GM08714 (cell line): Measurements from ENCODE around the gene PDGFD.
"Not testable (repeated sequence)": the region's sequence is repeated elsewhere in the genome, so short reads cannot be mapped to it uniquely, and the experiment has no call there.

ENCODE experiments used
- H3K4me3 ChIP-seq: fragments of 200-500 bp; sonication (Bioruptor generic); 2 replicates; pipeline ENCODE4 v1.5.1; 2014; ENCODE audit warnings: mild to moderate bottlenecking, low read length, inconsistent platforms
- ZNF274 ChIP-seq: IDR thresholded peaks from 2 replicates; pipeline ENCODE4 v1.6.1; 2012; ENCODE audit warnings: mild to moderate bottlenecking, low read depth, low read length

PDGFD gene

GRCh38 chr11:104061853-104062521, 102.0 kb downstream of the PDGFD start:
- TF ChIP-seq ZNF274 = no peak
- no peak overlapping the region for H3K4me3 ChIP-seq

- no peak for TF ChIP-seq ZNF274
- H3K4me3 ChIP-seq = no peak overlapping the region
These were observed 103.1 kb downstream of the PDGFD start for GRCh38 chr11:104060820-104061219.

- no peak overlapping the region for H3K4me3 ChIP-seq
- no peak for TF ChIP-seq ZNF274
These were observed 103.7 kb downstream of the PDGFD start for GRCh38 chr11:104060004-104060794.

GRCh38 chr11:104058680-104059079, 105.3 kb downstream of the PDGFD start:
- no peak overlapping the region for H3K4me3 ChIP-seq
- no peak for TF ChIP-seq ZNF274

GRCh38 chr11:104057908-104058307, 106.0 kb downstream of the PDGFD start:
- no peak overlapping the region for H3K4me3 ChIP-seq
- TF ChIP-seq ZNF274 = no peak

- TF ChIP-seq ZNF274 = no peak
- no peak overlapping the region for H3K4me3 ChIP-seq
These were observed 108.4 kb downstream of the PDGFD start for GRCh38 chr11:104055596-104055995.

- TF ChIP-seq ZNF274 = no peak
- no peak overlapping the region for H3K4me3 ChIP-seq
These were observed 108.9 kb downstream of the PDGFD start for GRCh38 chr11:104054911-104055529.

- no peak overlapping the region for H3K4me3 ChIP-seq
- TF ChIP-seq ZNF274 = no peak
These were observed 110.0 kb downstream of the PDGFD start for GRCh38 chr11:104053743-104054478.

- no peak overlapping the region for H3K4me3 ChIP-seq
- no peak for TF ChIP-seq ZNF274
These were observed 112.2 kb downstream of the PDGFD start for GRCh38 chr11:104051778-104052177.

- no peak overlapping the region for H3K4me3 ChIP-seq
- TF ChIP-seq ZNF274 = no peak
These were observed 114.8 kb downstream of the PDGFD start for GRCh38 chr11:104049116-104049515.

- not testable (repeated sequence) for H3K4me3 ChIP-seq
These were observed 117.1 kb downstream of the PDGFD start for GRCh38 chr11:104046858-104047257.

GRCh38 chr11:104046331-104046730, 117.6 kb downstream of the PDGFD start:
- H3K4me3 ChIP-seq = no peak overlapping the region
- no peak for TF ChIP-seq ZNF274

- H3K4me3 ChIP-seq = no peak overlapping the region
- TF ChIP-seq ZNF274 = no peak
These were observed 120.2 kb downstream of the PDGFD start for GRCh38 chr11:104043678-104044239.

- no peak overlapping the region for H3K4me3 ChIP-seq
- TF ChIP-seq ZNF274 = no peak
These were observed 120.8 kb downstream of the PDGFD start for GRCh38 chr11:104043142-104043541.

GRCh38 chr11:104041792-104042191, 122.2 kb downstream of the PDGFD start:
- no peak for TF ChIP-seq ZNF274
- H3K4me3 ChIP-seq = no peak overlapping the region
